A549 (cell line): Measurements from ENCODE around the gene SF3A2. TPM values are rescaled to one million over a fixed set of nuclear protein-coding genes. Genes with fewer than 3 reads are reported as not detected.

Experiments used
- ATAC-seq, 2 experiments: fragments of 200-7000 bp in 1 of 2; fragments of >200 bp in 1 of 2; cut with Nextera tagmentation in 1 of 2; cut with Tn5 transposase in 1 of 2; 3 replicates each; pipeline versions ENCODE4 v1.8.0 to v1.9.1; 2018 to 2020; ENCODE audit warnings: mild to moderate bottlenecking in 1 of 2, moderate library complexity in 1 of 2
- CTCF ChIA-PET: fragments of 300-600 bp; sonication (Branson Sonifier 250); formaldehyde crosslinking; extraction: SDS; loops from one replicate; lab custom pipeline; 2021; ENCODE audit warnings: antibody characterized with exemption, inconsistent platforms; lab: Yijun Ruan, JAX
- POLR2A ChIA-PET: fragments of 350-600 bp; formaldehyde crosslinking; extraction: SDS; loops from one replicate; lab custom pipeline; 2021; ENCODE audit warnings: antibody characterized with exemption, inconsistent platforms; lab: Yijun Ruan, JAX
- DNase-seq, 2 experiments: peaks; one replicate each; pipeline versions ENCODE4 v3.0.0 to v3.0.0-alpha.2; 2011 to 2016; ENCODE audit warnings: low read depth in 1 of 2, low spot score in 1 of 2
- FAIRE-seq: peaks from 2 replicates; lab custom pipeline; 2011; peaks lifted over from hg19 to GRCh38; lab: Jason Lieb, UNC
- H3K27ac ChIP-seq, 2 experiments: fragments of >200 bp; sonication (Bioruptor Twin); formaldehyde crosslinking; 3 replicates each; pipeline ENCODE4 v1.5.1; 2016 to 2017
- H3K4me1 ChIP-seq: fragments of >200 bp; sonication (Bioruptor Twin); formaldehyde crosslinking; 3 replicates; pipeline ENCODE4 v1.6.1; 2016
- H3K4me2 ChIP-seq: fragments of >200 bp; sonication (Bioruptor Twin); formaldehyde crosslinking; 3 replicates; pipeline ENCODE4 v1.6.1; 2016
- H3K4me3 ChIP-seq: fragments of >200 bp; sonication (Bioruptor Twin); formaldehyde crosslinking; 3 replicates; pipeline ENCODE4 v1.5.1; 2016
- H3K9me3 ChIP-seq: fragments of >200 bp; sonication (Bioruptor Twin); formaldehyde crosslinking; 3 replicates; pipeline ENCODE4 v1.6.1; 2016
- BHLHE40 ChIP-seq: IDR thresholded peaks from 2 replicates; pipeline ENCODE4 v1.6.1; 2012; ENCODE audit warnings: low read depth, low read length, inconsistent platforms
- E2F6 ChIP-seq: IDR thresholded peaks from 2 replicates; pipeline ENCODE4 v1.6.1; 2012; ENCODE audit warnings: low read depth, borderline replicate concordance
- FOSL2 ChIP-seq, 2 experiments: fragments of 450-650 bp in 1 of 2; fragments of >200 bp in 1 of 2; sonication (Bioruptor Twin) in 1 of 2; formaldehyde crosslinking; IDR thresholded peaks; 2 replicates each; pipeline versions ENCODE4 v1.5.0 to v1.6.1; 2016 to 2020; ENCODE audit warnings: mild to moderate bottlenecking in 1 of 2, moderate library complexity in 1 of 2
- HDAC2 ChIP-seq: fragments of 200-600 bp; sonication (generic); IDR thresholded peaks from 2 replicates; pipeline ENCODE4 v1.6.1; 2016
- HEYL ChIP-seq: fragments of 250-450 bp; sonication (Bioruptor Pico); IDR thresholded peaks from 2 replicates; pipeline ENCODE4 v1.8.0; 2021; ENCODE audit warnings: mild to moderate bottlenecking, moderate library complexity
- HOXA7 ChIP-seq: fragments of 250-450 bp; sonication (Bioruptor Pico); IDR thresholded peaks from 2 replicates; pipeline ENCODE4 v1.5.0; 2020; ENCODE audit warnings: mild to moderate bottlenecking, moderate library complexity
- HOXB5 ChIP-seq: fragments of 250-450 bp; sonication (Bioruptor Pico); IDR thresholded peaks from 2 replicates; pipeline ENCODE4 v1.5.0; 2020; ENCODE audit warnings: mild to moderate bottlenecking, moderate library complexity
- JUN ChIP-seq, 2 experiments: fragments of >200 bp; sonication (Bioruptor Twin); formaldehyde crosslinking; IDR thresholded peaks; 2 replicates in 1 of 2; 3 replicates in 1 of 2; pipeline ENCODE4 v1.6.1; 2016 to 2017
- KDM1A ChIP-seq: fragments of 200-600 bp; sonication (generic); IDR thresholded peaks from 2 replicates; pipeline ENCODE4 v1.6.1; 2016; ENCODE audit warnings: low read depth, mild to moderate bottlenecking
- MAX ChIP-seq: IDR thresholded peaks from 2 replicates; pipeline ENCODE4 v1.6.1; 2012
- MAZ ChIP-seq: fragments of 150-350 bp; IDR thresholded peaks from 2 replicates; pipeline ENCODE4 v1.6.1; 2014; ENCODE audit warnings: antibody characterized with exemption, low read depth, low read length, borderline replicate concordance
- MYC ChIP-seq: IDR thresholded peaks from 2 replicates; pipeline ENCODE4 v1.6.1; 2012; ENCODE audit warnings: mild to moderate bottlenecking, inconsistent platforms, low read length, improper control_type of control experiment, borderline replicate concordance
- NFE2L2 ChIP-seq: fragments of 150-350 bp; conservative IDR thresholded peaks from 2 replicates; pipeline ENCODE4 v1.6.1; 2014; ENCODE audit warnings: low read length
- NR3C1 ChIP-seq: fragments of >200 bp; sonication (Bioruptor Twin); formaldehyde crosslinking; IDR thresholded peaks from 3 replicates; pipeline ENCODE4 v1.6.1; 2017
- PBX3 ChIP-seq: IDR thresholded peaks from 2 replicates; pipeline ENCODE4 v1.6.1; 2012
- POLR2AphosphoS2 ChIP-seq: conservative IDR thresholded peaks from 2 replicates; pipeline ENCODE4 v1.6.1; 2012; ENCODE audit warnings: low read length, improper control_type of control experiment, inconsistent platforms
- REST ChIP-seq: fragments of 200-600 bp; sonication (generic); IDR thresholded peaks from 2 replicates; pipeline ENCODE4 v1.6.1; 2016; ENCODE audit warnings: antibody characterized with exemption, mild to moderate bottlenecking, moderate library complexity
- TFCP2L1 ChIP-seq: fragments of 250-450 bp; sonication (Bioruptor Pico); IDR thresholded peaks from 2 replicates; pipeline ENCODE4 v1.5.0; 2021; ENCODE audit warnings: mild to moderate bottlenecking
- TP53 ChIP-seq: fragments of 250-450 bp; sonication (Bioruptor Pico); IDR thresholded peaks from 2 replicates; pipeline ENCODE4 v1.5.0; 2021; ENCODE audit warnings: mild to moderate bottlenecking, moderate library complexity
- ZFP36 ChIP-seq: fragments of 450-650 bp; IDR thresholded peaks from 2 replicates; pipeline ENCODE4 v1.6.1; 2014; ENCODE audit warnings: borderline replicate concordance; ENCODE audit not compliant: partially characterized antibody
- ZNF302 ChIP-seq: fragments of 250-450 bp; sonication (Bioruptor Pico); IDR thresholded peaks from 2 replicates; pipeline ENCODE4 v1.9.0; 2021; ENCODE audit warnings: inconsistent platforms, mild to moderate bottlenecking, moderate library complexity
- WGBS: methylation state at CpG from one replicate; pipeline ENCODE4 v1.1.6; 2017; ENCODE audit errors: missing lambda C conversion rate; 5-methylcytosine and 5-hydroxymethylcytosine counted together
- polyA plus RNA-seq, 4 experiments: library from polyadenylated mRNA; depleted of rRNA in 3 of 4; stranded (reverse); fragments of >200 nt; fragmentation: RNase III in 1 of 4; extraction: RNeasy Plus Mini Kit Qiagen cat#74134 plus additional on column Dnase treatment in 1 of 4; gene quantifications; 2 replicates in 3 of 4; 3 replicates in 1 of 4; pipeline ENCODE4 v1.2.3, GENCODE V29; 2011 to 2017

The SF3A2 gene
- polyA plus RNA-seq, 2 of the 4 experiments (the other 2 are of a cell fraction) = 11.9 to 68.2 TPM

- no peaks in the 10 kb centered on the region for H3K9me3 ChIP-seq
- no peak overlapping the region for H3K4me3 ChIP-seq
- no peak for ATAC-seq
- CTCF ChIA-PET = interaction anchor here (1.1 kb wide), 1 partner anchor 80 kb away, joined by 3 read pairs; no protein-coding TSS in a partner anchor
- TF ChIP-seq HEYL (no peak), PBX3 (no peak), MYC (no peak), ZFP36 (no peak), HOXB5 (CRISPR knock-in tag) (no peak), E2F6 (no peak), JUN (IDR thresholded peaks at IDR 0.05) (no peak), TP53 (CRISPR knock-in tag) (no peak), BHLHE40 (no peak), TFCP2L1 (CRISPR knock-in tag) (no peak), POLR2AphosphoS2 (no peak; the same call in 1 of the 2 replicates), NFE2L2 (no peak), FOSL2 (IDR thresholded peaks at IDR 0.05) (no peak), FOSL2 (CRISPR knock-in tag; IDR thresholded peaks at IDR 0.05) (no peak), REST (no peak), ZNF302 (CRISPR knock-in tag) (no peak), MAX (no peak), HOXA7 (CRISPR knock-in tag) (no peak), KDM1A (no peak), MAZ (no peak)
- peaks cover 12% of the 10 kb centered on the region for H3K4me1 ChIP-seq
- H3K27ac ChIP-seq = no peak overlapping the region
- 95% methylated on average over 11 of the region's 25 CpGs for WGBS
- no peak for FAIRE-seq
- DNase-seq = no peak
- no peak overlapping the region for H3K4me2 ChIP-seq
- POLR2A ChIA-PET = no interaction called here
Observed at GRCh38 chr19:2233601-2234280, 2.9 kb upstream of the SF3A2 start.

- Histone ChIP-seq H3K9me3 (no peaks in the 10 kb centered on the region), H3K4me2 (peak overlapping the region; percentile 97), H3K27ac (peak overlapping the region; percentile 97 to 99), H3K4me3 (peak overlapping the region; percentile 98), H3K4me1 (peaks cover 24% of the 10 kb centered on the region)
- DNase-seq (no peak), FAIRE-seq (no peak), ATAC-seq (no peak)
- TF ChIP-seq HDAC2 (no peak), NR3C1 (no peak)
- ChIA-PET POLR2A (no interaction called here), CTCF (interaction anchor here (0.6 to 1.6 kb wide), 10 partner anchors 9 to 402 kb away, joined by 3 to 10 read pairs (median 4); no protein-coding TSS in a partner anchor)
- 38% methylated on average over 6 of the region's 6 CpGs for WGBS
Observed at GRCh38 chr19:2234996-2235380, 1.6 kb upstream of the SF3A2 start.
